Stimulated activated CD8-positive, alpha-beta memory T cell treated with anti-CD3 and anti-CD28 coated beads, Interleukin-7, amount 100 ng/mL, for 24 hours (primary cell): ENCODE data around the gene GPRC5B.

Experiments
- DNase-seq: peaks from one replicate; pipeline ENCODE4 v3.0.0-alpha.2; 2020; ENCODE audit warnings: low read depth

GPRC5B gene, protein sequence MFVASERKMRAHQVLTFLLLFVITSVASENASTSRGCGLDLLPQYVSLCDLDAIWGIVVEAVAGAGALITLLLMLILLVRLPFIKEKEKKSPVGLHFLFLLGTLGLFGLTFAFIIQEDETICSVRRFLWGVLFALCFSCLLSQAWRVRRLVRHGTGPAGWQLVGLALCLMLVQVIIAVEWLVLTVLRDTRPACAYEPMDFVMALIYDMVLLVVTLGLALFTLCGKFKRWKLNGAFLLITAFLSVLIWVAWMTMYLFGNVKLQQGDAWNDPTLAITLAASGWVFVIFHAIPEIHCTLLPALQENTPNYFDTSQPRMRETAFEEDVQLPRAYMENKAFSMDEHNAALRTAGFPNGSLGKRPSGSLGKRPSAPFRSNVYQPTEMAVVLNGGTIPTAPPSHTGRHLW

GRCh38 chr16:19884611-19885450 is at the start of gene GPRC5B:
TSS of gene GPRC5B (minus strand) at chr16:19884848. CDS start at chr16:19872845, 12,003 bp downstream.
- no peak for DNase-seq

DNA sequence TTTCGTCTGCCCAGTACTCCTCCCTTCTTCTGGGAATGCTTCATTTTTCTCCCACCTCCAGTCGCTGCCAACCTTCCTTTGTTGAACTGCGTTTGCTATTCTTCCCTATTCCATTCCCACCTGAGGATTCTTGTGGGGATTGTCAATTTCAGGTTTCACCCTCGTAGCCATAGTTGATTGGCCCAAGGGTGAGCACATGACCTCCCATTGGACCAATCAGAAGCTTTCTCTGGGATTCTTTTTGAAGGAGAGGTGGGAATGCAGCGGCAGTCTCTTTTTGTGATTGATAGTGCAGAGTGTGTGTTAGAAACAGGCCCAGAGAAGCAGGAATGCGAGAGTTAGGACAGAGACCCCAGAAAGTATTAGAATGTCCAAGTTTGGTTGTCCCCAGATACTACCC is 49.1 kb upstream of the GPRC5B start:
- no peak for DNase-seq

DNA sequence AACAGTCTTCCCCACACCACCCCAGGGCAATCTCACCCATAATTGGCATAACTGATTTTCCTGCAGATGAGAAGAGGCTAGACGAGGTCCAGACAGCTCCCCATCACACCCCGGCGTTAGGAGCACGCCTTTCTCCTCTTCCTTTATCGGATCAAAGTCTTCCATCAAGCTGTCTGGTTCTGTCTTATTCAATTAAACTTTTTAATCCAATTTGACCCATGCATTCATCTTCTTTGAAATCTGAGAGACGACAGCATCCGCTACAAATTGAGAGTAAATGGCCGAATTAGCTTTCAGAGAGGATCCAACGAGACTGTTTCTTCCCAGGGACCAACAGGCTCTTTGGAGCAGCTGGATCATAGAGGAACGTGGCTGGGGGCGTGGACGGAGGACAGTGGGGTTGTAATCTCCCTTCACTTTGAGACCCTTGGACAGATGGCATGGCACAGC is 44.4 kb upstream of the GPRC5B start:
- no peak for DNase-seq

- DNase-seq: no peak
Measured at GRCh38 chr16:19928432-19928831, 43.8 kb upstream of the GPRC5B start.

GRCh38 chr16:19926449-19927390 is 42.1 kb upstream of the GPRC5B start:
- DNase-seq: no peak

DNA sequence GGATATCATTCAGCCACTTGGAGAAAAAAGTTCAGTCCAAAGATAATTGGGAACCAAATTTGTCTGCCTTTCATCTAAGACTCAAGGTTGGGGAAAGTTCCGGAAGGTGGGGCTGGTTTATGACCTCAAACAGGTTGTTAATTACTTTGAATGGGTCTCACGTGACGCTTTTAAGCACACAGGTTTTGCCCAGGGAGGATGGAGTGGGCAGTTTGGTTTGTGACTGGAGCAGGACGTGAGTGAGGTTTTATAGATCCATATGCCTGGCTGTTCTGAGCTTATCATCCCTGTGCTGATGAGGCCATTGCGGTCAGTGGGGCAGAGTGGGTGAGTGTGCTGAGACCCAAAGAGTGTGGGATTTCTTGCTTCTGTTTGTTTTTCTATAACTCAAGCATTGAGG is 38.7 kb upstream of the GPRC5B start:
- no peak for DNase-seq

DNA sequence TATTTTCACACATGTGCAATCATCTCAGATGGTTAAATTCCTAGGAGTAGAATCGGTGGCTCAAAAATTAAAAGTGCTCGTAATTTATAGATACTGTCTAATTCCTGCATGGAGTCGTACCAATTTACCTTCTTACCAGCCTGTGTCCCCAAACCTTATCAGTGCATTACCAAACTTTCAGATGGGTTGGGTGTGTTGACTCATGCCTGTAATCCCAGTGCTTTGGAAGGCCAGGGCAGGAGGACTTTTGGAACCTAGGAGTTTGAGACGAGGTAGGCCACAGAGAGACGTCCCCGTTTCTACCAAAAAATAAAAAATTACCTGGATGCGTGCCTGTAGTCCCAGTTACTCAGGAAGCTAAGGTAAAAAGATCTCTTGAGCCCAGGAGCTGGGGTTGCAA is 34.5 kb upstream of the GPRC5B start:
- no peak for DNase-seq

- no peak for DNase-seq
Measured at GRCh38 chr16:19916064-19916463, 31.4 kb upstream of the GPRC5B start.

GRCh38 chr16:19914877-19915276 is 30.2 kb upstream of the GPRC5B start:
- DNase-seq: no peak

DNA sequence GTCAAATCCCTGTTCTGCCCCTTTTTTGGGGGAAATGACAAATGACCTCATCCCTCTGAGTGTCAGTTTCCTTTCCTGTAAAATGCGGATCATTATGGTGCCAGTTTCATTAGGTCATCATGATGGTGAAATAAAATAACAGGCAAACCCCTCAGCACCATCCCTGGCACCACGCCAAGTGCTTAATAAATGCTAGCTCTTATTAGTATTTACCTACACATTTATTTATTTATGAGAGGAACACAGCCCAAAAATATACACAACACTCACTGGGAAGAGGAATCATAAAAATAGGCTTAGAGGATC is 28.6 kb upstream of the GPRC5B start:
- no peak for DNase-seq

DNA sequence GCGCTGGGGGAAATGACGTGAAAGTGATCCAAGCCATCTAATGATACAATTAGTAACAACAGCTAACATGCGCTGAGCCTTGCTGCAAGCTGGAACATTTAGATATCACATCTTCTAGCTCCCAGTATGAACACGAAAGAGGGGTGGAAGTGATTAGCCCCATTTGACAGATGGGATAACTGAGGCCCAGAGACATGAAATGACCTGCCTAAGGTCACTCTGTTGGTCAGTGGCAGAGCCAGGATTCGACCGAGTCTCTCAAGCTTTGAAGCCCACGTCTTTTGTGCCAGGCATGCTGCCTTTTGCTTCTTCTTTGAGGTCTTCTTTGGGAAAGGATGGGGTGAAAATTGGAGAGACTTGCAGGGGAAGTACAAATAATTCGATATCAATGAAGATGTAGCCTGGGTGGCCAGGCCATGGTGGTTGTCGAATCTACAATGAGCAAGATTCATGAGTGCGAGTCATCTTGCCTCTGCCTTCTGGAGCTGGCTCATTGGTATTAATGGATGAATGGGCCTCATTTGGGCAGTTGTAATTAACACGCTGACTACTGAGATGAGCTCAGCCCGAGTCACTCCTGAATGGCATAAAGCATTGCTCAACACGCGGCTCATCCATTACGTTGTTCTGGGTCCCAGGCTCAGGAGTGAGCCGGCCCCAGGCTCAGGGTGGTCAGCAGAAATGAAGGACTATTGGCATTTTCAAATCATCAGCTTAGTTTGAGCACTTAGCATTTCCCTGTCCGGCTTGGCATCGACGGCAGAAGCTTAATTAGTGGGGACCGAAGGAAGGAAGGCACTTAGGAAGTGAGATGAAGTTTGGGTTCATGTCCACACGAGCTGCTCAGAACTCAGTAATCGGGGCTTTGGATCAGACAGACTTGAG is 28.0 kb upstream of the GPRC5B start:
- no peak for DNase-seq

DNA sequence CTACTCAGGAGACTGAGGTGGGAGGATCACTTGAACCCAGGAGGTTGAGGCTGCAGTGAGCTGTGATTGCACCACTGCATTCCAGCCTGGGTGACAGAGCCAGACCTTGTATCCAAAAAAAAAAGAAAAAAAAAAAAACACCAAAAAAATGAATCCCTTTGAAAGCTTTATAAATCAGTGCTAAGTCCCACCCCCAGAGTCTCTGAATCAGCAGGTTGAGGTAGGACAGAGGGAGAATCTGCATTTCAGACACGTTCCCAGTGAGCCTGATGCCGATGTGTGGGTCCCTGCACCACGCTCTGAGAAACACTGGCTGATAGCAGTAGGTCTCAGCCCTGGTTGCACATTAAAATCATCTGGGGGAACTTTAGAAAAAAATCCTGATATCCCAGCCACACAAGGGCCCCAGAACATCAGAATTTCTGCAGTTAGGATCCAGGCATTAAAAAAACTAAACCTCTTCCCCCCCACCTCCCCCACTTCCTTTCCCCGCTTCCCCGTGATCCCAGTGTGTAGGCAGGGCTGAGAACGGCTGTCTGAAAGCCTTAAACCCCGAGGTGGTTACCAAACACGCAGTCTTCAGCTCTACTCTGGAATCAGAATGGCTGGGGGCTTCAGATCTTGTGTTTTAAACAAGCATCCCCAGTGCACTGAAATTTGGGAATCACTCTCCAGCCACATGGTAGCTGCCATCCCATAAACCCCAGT is 27.3 kb upstream of the GPRC5B start:
- no peak for DNase-seq

- DNase-seq: no peak
Measured at GRCh38 chr16:19911204-19911603, 26.6 kb upstream of the GPRC5B start.

DNA sequence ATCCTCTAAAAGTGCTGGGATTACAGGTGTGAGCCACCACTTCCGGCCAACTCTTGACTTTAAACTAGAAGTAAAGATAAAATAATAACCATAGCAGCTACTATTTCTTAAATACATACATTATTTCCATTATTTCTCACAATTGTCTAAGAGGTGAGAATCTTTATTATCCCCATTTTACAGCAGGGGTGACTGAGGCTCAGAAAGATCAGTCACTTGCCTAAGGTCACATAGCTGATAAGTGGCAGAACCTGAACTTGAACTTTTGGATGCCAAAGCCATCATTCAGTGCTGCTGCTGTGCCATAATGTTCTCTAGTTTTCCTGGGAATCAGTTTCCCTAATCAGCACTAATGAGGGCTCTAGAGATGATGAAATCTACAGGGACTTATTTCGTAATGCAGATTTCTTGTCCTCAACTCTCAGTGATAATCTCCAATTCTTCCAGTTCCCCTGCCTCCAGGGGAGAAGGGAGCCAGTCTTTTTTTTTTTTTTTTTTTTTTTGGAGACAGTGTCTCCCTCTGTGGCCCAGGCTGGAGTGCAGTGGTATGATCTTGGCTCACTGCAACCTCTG is 25.2 kb upstream of the GPRC5B start:
- no peak for DNase-seq

DNA sequence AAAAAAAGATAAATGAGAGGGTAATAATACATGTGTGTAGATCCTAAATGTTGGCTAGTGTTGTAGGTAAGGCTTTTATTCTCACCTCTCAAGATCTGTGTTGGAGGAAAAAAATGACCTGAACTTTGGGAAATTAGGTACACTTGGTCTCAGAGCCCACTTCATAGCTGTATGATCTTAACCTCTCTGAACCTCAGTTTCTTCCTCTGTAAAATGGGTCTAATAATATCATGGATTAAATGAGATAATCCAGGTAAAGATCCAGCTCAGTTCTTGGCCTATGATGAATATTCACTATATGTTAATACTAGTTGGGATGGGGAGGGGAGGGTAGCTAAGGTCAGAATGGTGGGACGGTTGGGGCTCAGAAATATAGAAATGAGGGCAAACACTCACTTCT is 24.3 kb upstream of the GPRC5B start:
- DNase-seq: no peak

- DNase-seq: peak; percentile 35
Measured at GRCh38 chr16:19907161-19907992, 22.7 kb upstream of the GPRC5B start.

GRCh38 chr16:19901164-19901563 is 16.5 kb upstream of the GPRC5B start:
- DNase-seq: no peak

DNA sequence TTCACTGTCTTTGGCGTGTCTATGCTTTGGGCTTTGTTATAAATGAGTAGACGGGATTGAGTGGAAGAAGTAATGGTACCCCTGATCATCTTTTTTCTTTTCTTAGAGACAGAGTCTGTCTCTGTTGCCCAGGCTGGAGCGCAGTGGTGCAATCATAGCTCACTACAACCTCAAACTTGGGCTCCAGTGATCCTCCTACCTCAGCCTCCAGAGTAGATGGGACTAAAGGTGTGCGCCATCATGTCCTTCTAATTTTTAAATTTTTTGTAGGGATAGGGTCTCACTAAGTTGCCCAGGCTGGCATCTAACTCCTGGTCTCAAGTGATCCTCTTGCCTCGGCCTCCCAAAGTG is 14.9 kb upstream of the GPRC5B start:
- DNase-seq: no peak

DNA sequence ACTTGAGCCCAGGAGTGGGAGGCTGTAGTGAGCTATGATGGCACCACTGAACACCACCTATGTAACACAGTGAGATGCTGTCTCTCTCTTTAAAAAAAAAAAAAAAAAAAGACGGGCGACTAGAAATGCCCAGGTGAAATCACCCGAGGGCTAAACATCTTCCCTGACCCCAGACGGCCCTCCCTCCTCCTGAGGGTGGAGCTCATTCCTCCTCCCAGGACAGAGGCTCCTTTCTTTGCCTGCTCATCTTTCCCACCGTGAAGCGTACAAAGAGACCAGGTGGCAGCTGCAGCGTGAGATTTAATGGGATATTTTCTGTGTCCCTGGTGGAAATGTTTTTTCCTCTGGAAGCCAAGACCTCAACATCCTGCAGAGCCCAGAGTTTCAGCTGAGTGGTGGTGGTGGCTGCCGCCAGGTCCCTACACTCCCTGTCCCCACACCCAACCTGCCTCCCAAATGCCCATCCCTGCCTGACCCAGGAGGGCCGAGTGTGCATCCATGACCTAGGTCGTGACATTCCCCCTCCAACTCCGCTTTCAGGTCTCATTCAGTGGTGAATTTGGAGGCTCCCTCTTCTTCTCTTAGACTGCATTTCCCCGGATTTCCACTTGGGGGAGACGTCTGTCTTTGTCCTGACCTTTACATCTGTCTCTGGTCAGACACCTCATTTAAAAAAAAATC is 14.4 kb upstream of the GPRC5B start:
- DNase-seq: no peak
